ENCODE measurements around the gene SEPHS2. TPM values are rescaled to one million over a fixed set of nuclear protein-coding genes. Genes with fewer than 3 reads are reported as not detected.

Gene SEPHS2
- total RNA-seq, 1 donor, result 7.8 TPM

- no peak for TF ChIP-seq CTCF (IDR thresholded peaks at IDR 0.05; ENCODE audit: insufficient read depth, low read depth, low read length)
- DNase-seq (ENCODE audit: low read depth), result no peak
- peak overlapping the region; percentile 67 for H3K4me3 ChIP-seq (ENCODE audit: low read depth, low read length)
Observed at GRCh38 chr16:30416624-30417528, 28.8 kb downstream of the SEPHS2 start.

- H3K4me3 ChIP-seq (ENCODE audit: low read depth, low read length), result no peak overlapping the region
- DNase-seq (ENCODE audit: low read depth), result no peak
- TF ChIP-seq CTCF (IDR thresholded peaks at IDR 0.05; ENCODE audit: insufficient read depth, low read depth, low read length), result no peak
Observed at GRCh38 chr16:30416047-30416603, 29.5 kb downstream of the SEPHS2 start.

GRCh38 chr16:30414159-30414558 lies 31.5 kb downstream of the SEPHS2 start:
- no peak for TF ChIP-seq CTCF (IDR thresholded peaks at IDR 0.05; ENCODE audit: insufficient read depth, low read depth, low read length)

GRCh38 chr16:30413112-30413806 lies 32.4 kb downstream of the SEPHS2 start:
- no peak for TF ChIP-seq CTCF (IDR thresholded peaks at IDR 0.05; ENCODE audit: insufficient read depth, low read depth, low read length)
- H3K4me3 ChIP-seq (ENCODE audit: low read depth, low read length), result no peak overlapping the region
- no peak for DNase-seq (ENCODE audit: low read depth)

More at GRCh38 chr16:30414159-30414558, 31.5 kb downstream of the SEPHS2 start:
- no peak overlapping the region for H3K4me3 ChIP-seq (ENCODE audit: low read depth, low read length)
- no peak for DNase-seq (ENCODE audit: low read depth)

GRCh38 chr16:30409125-30410060 lies 36.3 kb downstream of the SEPHS2 start:
- H3K4me3 ChIP-seq (ENCODE audit: low read depth, low read length), result no peak overlapping the region
- DNase-seq (ENCODE audit: low read depth), result peak; percentile 87
- peak; percentile 95 for TF ChIP-seq CTCF (IDR thresholded peaks at IDR 0.05; ENCODE audit: insufficient read depth, low read depth, low read length)
